GM21825 (cell line): ENCODE data around the gene COL13A1.

ENCODE experiments used
- ATAC-seq: cut with Tn5 transposase; IDR thresholded peaks from one replicate; pipeline ENCODE4 v1.9.1; 2021; ENCODE audit warnings: mild to moderate bottlenecking, moderate library complexity; ENCODE audit not compliant: unreplicated experiment

Gene COL13A1

DNA sequence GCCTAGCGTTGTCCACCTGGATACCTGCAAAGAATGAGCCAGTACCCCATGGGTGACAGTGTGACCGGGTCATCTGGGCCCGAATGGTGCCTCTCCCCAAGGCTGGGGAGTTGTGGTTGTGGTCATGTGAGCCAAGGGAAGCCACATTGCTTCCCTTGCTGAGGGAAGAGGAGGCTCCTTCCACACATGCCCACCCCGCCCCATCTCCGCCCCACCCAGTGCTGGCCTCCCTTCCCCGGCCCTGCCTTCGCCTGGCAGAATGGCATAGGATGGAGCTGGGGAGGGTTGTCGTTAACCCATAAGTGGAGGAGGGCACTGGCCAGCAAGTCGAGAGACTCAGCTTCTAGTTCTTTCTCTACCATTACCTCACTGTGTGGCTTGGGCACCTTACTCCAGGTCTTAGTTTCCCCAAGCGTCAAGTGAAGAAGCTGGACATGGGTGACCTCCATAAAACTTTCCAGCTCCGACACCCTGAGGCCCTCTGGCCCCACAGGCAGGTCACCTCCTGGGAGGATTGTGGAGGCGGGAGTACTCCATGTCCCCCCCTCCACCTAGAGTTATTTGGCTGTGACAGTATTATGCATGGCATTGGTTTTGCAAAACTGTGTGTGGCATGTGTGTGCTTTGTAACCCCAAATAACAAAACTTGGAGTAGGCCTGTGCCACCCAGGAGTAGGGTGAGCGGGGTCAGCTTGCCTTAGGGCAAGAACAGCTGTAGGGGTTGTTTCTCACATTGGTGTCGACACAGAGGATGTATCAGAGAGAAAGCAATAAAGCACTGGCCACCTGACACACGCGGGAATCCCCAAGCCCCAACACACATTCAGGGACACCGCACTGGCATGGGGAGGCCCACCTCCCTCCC lies 160.4 kb downstream of the COL13A1 start:
- no peak for ATAC-seq

DNA sequence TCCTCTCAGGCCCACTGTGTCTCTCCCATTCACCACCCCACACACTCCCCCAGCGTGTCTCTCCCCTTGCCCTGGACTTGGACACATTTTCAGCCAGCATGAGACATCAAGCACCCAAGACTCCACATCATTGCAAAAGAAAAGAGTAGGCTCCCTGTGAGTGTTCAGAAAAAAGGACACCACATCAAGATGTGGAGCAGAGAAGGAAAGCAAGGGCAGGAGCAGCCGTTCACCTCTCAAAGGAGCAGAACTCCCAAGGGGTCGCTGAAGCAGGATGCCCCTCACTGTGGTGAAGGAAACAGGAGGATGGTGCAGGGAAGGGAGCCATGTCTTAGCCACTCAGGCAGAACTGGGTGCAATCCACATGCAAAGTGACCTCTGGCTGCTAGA lies 161.0 kb downstream of the COL13A1 start:
- no peak for ATAC-seq

DNA sequence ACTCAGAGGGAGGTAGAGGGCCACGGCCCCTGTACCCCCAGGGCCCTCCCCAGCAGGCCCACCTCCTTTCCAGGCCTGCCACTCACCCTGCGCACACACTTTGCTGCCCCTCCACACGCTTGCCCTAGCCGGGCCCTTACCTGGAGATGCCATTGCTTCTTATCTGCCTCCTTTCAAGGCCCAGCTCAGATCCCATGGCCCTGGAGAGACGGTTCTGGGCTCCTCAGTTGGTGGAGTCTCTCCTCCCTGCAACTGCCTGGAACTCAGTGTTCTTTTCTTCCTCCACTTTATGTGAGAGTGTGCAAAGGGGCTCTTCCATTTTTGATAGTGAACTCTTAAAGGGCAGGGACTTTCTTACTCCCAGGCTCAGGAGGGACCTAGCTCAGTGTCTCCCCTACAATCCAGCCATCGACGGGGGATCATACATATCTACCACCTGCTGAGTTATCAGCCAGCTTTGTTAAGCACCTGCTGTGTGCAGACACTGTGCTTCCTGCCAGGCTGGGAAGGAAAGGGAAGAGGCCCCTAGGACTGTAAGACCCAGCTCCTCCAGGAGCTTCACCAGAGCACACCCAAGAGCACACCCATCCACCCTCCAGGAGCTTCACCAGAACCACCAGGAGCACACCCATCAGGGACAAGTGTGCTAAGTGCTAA lies 161.6 kb downstream of the COL13A1 start:
- no peak for ATAC-seq

DNA sequence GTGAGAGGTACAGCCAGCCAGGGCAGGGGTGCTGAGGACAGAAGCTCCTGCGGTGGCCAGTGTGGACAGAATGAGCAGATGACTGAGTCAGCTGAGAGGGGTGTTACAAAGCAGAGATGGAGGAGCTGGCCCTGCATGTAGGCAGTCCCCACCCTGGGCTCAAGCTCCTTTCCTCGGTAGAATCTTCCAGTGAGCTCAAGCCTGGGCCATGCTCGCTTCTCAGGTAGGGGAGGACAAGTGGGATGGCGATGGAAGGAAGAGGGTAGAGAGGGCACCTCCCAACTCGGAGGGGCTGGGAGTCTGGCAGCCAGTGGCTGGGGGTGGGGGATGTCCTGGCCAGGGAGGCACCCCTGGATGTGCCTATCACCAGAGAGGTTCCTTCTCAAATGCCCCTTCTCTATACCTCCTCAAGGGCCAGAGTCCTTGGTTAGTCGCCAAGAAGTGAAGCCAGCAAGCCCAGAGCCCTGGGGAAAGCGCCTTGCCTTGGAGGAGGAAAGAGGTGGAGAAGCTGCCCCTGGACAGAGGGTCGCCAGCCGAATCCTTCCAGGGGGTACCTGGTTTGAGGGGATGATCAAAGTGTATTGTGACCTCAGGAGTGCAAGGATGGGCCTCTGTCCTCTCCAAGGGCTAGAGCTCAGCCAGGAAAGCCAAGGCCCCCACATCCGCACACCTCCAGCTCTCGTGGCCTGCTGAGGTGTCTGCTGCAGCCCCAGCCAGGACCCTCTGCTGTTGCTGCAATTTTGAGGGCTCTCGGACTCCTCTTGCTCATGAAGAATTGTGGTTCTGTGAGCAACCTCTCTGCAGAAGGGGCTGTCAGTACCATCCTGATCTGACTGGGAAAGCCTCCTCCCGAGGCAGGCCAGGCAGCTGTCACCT lies 162.4 kb downstream of the COL13A1 start:
- ATAC-seq = no peak

DNA sequence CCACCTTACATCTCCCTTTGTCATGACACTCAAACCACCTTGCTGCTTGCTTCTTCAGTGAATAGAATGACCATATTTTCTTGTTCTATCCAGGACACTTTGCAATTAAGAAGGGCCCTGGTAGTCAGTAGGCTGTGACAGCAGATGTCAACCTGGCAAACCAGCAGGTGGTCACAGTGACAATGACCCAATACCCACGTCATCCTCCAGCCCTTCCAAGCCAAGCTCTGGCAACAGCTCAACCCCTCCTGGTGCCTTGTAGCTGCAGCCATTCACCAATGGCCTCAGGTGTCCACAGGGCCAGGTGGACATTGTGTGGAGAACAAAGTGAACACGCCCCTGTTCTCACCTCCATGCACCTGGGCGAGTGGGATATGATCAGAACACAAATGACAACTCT lies 163.4 kb downstream of the COL13A1 start:
- ATAC-seq = no peak

DNA sequence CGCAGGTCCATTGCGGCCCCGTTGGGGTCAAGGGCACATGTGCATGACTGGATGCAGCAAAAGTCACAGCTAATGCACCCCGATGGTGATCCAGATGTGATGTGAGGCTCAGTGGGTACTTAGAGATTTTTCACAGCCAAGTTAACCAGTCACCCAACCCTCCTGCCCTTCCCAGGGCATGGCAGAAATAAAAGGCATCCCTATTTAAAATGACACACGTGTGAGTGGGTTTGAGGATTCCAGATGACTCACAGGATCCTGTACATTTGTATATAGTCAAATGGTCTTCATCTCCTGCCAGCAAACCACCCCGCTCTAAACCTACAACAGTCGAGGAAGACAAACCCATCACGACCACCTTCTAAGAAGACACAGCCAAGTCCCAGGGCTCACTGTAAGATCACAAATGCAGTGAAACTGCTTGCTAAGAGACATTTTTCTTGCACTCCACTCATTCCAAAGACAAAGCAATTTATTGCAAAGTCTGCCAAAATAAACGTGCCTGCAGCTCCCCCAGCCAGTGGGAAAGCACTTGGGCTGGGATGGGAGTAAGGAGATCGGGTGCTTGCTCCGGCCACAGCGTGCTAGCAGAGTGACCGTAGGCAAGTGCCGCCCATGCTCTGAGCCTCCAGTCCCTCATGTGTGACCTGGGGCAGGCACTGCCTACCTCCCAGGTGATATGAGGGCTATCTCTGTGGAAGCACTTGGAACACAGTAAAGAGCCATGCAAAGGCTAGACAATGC lies 164.4 kb downstream of the COL13A1 start:
- no peak for ATAC-seq

DNA sequence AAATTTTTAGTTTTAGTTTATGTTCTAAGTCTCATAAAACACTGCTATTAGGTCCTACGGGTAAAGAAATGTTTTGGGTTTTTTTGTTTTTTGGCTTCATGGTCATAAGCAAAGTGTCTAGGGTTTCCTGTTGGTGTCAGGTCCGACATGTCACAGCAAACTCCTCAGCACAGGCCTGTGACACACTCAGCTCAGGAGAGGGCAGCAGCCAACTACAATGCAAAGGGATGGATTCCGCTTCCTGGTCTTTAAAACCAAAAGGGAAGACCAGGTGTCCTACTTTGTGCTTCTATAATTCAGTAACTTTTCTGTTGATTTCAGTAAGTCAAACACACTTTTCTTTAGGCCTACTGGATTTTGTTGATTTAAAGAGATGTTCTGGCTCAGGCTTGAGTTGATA lies 167.1 kb downstream of the COL13A1 start:
- no peak for ATAC-seq

DNA sequence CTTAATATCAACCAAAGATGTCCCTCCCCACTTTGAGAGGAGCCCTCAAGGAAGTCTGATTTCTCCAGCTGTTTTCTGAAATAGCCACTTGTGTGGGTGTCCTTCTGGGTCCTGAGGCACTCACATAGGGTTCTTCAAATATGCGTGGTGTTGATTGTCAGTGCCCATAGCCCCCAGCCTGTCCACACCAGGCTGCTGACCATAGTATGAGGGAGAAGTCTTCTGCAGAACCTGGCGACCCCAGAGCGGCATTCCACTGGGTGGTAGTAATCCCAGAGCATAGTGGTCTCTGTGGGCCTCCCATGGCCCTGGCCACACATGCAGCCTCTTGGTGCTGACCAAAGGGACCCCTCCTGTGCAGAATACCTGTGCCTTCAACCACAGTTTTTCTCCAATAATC lies 168.3 kb downstream of the COL13A1 start:
- no peak for ATAC-seq

DNA sequence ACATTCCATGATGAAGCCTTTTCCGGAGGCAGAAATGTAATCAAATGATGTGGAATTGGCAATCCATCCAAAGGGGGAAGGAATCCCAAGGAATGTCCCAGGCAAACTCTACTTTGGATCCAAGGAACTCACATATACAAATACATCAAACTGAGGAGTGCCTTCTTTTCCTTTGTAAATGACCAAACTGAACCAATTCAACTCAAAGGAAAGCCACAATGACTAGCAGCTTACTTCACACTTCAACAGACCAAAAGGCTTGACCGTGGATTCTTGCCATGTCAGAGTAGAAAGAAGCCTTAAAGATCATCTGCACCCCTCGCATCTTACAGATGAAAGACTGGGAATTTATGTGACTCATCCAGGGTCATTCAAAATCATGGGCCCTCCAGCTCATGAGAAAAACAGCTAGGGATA lies 171.3 kb downstream of the COL13A1 start:
- no peak for ATAC-seq

DNA sequence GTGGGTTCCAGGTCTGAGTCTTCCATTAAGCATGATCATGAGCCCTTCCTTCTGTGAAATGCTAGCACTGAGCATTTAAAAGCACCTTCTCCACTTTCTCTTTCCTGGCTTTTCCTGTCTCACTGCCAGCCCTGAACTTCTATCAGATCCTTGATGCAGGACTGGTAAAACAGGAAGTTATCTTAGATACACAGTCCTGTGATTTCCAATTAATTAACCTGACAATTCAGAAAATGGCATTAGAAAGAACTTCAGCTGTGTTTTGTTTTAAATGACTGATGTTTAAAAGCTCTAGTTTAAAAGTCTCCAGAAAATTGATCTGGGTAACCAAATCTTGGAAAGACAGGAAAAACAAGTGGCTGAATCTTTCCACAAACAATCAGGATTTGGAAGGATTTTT lies 172.0 kb downstream of the COL13A1 start:
- no peak for ATAC-seq

DNA sequence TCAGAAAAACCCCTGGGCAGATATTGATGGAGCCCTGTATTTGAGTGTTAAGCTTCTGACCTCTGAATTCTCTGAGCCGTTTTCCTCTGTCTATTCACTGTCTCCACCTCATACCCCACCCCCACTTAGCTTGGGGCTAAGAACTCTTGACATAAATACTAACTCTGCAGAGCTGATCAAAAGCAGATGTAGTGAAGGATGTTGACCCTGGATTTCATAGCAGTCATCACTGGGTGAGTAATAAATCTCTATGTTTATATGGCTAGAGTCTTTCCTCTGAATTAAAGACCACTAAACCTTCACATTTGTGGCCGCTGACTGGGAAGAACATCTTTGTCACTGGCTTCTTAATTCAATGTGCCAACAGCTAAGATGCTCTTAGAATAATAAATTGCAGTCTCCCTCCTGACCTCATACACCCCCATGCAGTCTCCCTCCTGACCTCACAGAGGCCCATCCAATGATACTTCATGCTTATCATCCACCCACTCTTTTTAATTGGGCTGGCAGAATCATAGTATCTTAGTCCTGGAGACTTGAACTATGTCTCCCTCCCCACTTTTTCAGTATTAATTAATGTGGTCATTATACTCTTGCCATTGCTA lies 172.9 kb downstream of the COL13A1 start:
- ATAC-seq = no peak

DNA sequence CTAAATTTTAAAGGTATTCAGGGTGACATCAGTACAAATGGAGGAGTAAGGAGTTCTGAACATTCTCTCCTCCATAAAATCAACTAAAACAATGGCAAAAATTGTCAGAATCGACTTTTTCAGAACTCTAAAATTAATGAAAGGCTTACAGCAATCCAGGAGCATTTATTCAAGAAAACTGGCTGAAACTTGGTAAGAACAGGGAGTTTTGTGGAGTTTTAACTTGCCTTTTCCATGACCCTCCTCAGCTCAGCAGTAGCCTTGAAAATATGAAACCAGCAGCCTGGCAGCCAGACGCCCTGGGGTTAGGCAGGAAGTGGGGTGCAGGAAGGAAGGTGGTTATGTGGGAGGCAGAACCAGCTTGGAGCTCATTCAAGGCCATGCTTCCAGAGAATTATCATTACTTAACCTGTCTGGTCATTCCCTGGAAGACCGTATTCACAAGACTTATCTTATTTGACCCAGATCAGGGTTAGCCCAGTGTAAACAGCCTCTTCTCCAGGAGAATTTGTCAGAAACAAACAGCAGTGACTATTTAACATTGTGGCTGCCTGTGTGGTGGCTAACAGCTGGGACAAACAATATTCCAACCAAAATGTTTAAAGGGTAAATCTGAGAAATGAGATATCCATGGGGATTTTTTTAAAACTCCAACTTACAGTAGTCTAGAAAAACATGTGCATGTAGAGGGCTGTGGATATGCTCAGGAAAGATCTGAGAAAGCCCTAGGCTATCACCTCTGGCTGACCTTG lies 175.3 kb downstream of the COL13A1 start:
- no peak for ATAC-seq

DNA sequence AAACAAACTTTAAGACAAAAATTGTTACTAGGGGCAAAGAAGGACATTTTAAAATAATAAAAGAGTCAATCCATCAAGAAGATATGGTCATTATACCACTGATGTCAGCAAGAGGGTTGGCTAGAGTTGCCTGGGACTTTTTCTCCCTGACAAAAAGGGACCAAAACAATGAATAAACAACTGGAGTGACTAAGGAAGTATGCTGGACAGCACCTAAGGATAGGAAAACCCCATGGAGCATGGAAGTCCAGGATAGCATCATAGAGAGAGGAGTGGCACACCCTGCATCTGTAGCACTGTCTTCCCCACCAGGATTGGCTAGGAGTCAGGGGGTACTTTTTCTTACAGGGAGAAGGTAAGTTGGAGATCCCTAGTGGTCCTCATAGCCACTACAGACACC lies 177.5 kb downstream of the COL13A1 start:
- no peak for ATAC-seq

DNA sequence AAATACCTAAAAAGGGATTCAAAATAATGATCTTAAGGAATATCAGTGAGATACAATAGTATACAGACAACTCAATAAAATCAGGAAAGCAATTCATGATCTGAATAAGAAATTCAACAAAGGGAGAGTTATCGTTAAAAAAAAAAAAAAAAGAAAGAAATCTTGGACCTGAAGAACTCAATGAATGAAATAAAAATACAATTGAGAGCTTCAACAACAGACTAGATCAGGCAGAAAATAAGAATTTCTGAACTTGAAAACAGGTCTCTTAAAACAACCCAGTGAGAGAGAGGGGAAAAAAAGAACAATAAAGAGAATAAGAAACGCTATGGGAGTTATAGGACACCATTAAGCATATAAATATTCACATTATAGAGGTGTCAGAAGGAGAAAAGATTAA lies 179.0 kb downstream of the COL13A1 start:
- no peak for ATAC-seq

DNA sequence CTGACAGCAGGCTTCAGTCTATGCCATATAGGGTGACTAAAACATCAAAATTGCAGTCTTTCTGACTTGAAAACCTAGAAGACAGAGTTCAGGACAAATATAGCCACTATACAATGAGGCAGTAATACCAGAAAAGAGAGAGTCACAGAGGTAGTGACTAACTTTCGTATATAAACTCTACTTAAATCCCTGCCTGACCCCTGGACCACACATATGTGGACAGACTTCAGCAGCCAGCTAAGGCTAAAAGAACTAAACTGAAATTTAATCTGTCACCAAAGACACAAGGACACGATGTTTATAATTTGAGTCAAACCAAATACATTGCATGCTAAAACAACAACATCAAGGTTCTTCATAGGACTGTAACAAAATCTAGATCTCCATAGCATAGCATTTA lies 186.4 kb downstream of the COL13A1 start:
- no peak for ATAC-seq

DNA sequence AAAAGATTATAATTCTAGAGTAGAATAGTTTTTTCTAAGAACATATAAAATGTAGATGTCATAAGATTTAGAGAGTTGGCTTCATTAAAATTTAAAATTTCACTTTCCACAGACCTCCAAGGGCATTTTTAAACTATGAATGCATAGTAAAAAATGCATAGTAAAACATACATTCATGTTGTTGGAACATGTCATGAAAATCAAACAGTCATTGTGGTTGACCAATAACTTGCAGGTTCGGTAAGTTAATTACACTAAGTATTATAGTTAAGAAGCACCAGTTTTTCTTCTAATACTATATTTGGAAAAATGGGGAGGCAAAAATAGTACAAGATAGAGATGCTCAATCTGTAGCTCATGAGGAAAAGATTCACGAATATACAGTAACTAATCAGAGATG lies 189.4 kb downstream of the COL13A1 start:
- no peak for ATAC-seq

DNA sequence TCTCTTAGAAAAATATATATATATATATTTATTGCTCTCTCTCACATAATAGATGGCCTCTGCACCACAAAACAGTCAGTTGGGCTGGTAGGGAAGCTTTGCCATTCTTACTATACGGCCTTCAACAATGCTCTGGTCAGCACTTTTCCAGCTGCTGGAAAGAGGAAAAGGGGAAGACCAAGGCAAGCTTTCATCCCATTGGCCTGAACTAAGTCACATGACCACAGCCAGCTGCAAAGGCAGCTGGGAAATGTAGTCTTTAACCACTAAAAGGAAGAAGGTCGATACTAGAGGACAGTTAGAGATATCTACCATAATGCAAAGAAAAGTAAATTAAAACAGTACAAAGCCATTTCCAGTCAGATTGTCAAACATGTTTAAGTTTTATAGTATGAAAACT lies 192.6 kb downstream of the COL13A1 start:
- no peak for ATAC-seq

DNA sequence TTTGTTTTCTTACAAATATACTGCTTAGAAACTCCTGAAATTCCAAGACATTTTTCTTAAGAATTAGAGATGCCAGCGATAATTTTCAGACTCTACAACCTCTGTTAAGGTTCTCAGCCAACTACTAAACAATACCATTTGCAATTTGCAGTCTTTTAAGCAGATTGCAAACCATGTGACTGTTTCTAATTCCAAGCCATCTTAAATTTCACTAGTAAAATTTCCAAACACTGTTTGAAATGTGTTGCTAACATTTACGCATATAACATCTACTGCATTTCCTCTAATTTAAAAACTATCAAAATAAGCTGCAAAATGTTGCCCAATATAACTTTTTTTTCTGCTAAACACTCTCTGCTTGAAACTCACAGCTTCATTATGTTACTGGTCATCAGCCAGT lies 194.9 kb downstream of the COL13A1 start:
- ATAC-seq = no peak

DNA sequence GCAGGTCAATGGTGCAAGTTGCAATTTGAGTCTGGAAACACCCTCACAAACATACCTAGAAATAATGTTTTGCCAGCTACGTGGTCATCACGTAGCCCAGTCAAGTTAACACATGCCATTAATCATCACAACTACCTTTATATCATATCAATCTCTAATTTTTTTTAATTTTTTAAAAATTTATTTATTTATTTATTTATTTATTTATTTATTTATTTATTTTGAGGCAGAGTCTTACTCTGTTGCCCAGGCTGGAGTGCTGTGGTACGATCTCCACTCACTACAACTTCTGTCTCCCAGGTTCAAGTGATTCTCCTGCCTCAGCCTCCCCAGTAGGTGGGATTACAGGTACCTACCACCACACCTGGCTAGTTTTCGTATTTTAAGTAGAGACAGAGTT lies 198.6 kb downstream of the COL13A1 start:
- ATAC-seq = no peak
